ENCODE measurements around the gene NPHP4.
A peak's percentile ranks its signal among the peaks of the same experiment; 100 is the strongest.

Gene NPHP4

GRCh38 chr1:5880630-5881405 lies 111.4 kb downstream of the NPHP4 start:
- DNase-seq (ENCODE audit: low spot score): no peak

- DNase-seq (ENCODE audit: low spot score): no peak
Measured at GRCh38 chr1:5879421-5879820, 112.8 kb downstream of the NPHP4 start.

- no peak for DNase-seq (ENCODE audit: low spot score)
Measured at GRCh38 chr1:5878971-5879370, 113.3 kb downstream of the NPHP4 start.

GRCh38 chr1:5877683-5878530 lies 114.3 kb downstream of the NPHP4 start:
- no peak for DNase-seq (ENCODE audit: low spot score)

GRCh38 chr1:5877001-5877400 lies 115.2 kb downstream of the NPHP4 start:
- no peak for DNase-seq (ENCODE audit: low spot score)

GRCh38 chr1:5876094-5876650 lies 116.1 kb downstream of the NPHP4 start:
- no peak for DNase-seq (ENCODE audit: low spot score)

GRCh38 chr1:5875345-5875910 lies 116.8 kb downstream of the NPHP4 start:
- DNase-seq (ENCODE audit: low spot score): no peak

GRCh38 chr1:5874416-5875110 lies 117.7 kb downstream of the NPHP4 start:
- DNase-seq (ENCODE audit: low spot score): no peak

- no peak for DNase-seq (ENCODE audit: low spot score)
Measured at GRCh38 chr1:5873556-5873955, 118.7 kb downstream of the NPHP4 start.

- DNase-seq (ENCODE audit: low spot score): no peak
Measured at GRCh38 chr1:5872886-5873285, 119.3 kb downstream of the NPHP4 start.

- no peak for DNase-seq (ENCODE audit: low spot score)
Measured at GRCh38 chr1:5868931-5869500, 123.2 kb downstream of the NPHP4 start.

- no peak for DNase-seq (ENCODE audit: low spot score)
Measured at GRCh38 chr1:5865774-5866173, 126.5 kb downstream of the NPHP4 start.

- no peak for DNase-seq (ENCODE audit: low spot score)
Measured at GRCh38 chr1:5865056-5865455, 127.2 kb downstream of the NPHP4 start.

GRCh38 chr1:5864256-5864655 lies 128.0 kb downstream of the NPHP4 start:
- DNase-seq (ENCODE audit: low spot score): no peak

GRCh38 chr1:5863238-5863637 lies 129.0 kb downstream of the NPHP4 start:
- DNase-seq (ENCODE audit: low spot score): no peak

- no peak for DNase-seq (ENCODE audit: low spot score)
Measured at GRCh38 chr1:5861871-5862825, 130.1 kb downstream of the NPHP4 start.

GRCh38 chr1:5860277-5860676 lies 131.9 kb downstream of the NPHP4 start:
- no peak for DNase-seq (ENCODE audit: low spot score)

- DNase-seq (ENCODE audit: low spot score): no peak
Measured at GRCh38 chr1:5859766-5860165, 132.5 kb downstream of the NPHP4 start.

GRCh38 chr1:5858844-5859407 lies 133.3 kb downstream of the NPHP4 start:
- DNase-seq (ENCODE audit: low spot score): peak; percentile 27

- DNase-seq (ENCODE audit: low spot score): no peak
Measured at GRCh38 chr1:5858246-5858645, 134.0 kb downstream of the NPHP4 start.

Measured in SK-N-DZ (cell line).